SU-DHL-6 (cell line): ENCODE data around the gene MMP14.
A peak's percentile ranks its signal among the peaks of the same experiment; 100 is the strongest.

Experiments
- H2AFZ ChIP-seq: fragments of 200-600 bp; sonication (generic); 2 replicates; pipeline ENCODE4 v1.6.1; 2014; ENCODE audit warnings: low read depth, mild to moderate bottlenecking, moderate library complexity, mixed read lengths, antibody characterized with exemption, low read length; ENCODE audit not compliant: severe bottlenecking
- H3F3A ChIP-seq: fragments of 200-600 bp; shearing (Covaris generic); 2 replicates; pipeline ENCODE4 v1.6.0; 2016; ENCODE audit warnings: antibody characterized with exemption, mild to moderate bottlenecking; ENCODE audit not compliant: insufficient read depth
- H3K27ac ChIP-seq: fragments of 200-600 bp; sonication (generic); 2 replicates; pipeline ENCODE4 v1.5.1; 2016; ENCODE audit warnings: low read depth, mild to moderate bottlenecking, low read length, moderate library complexity, mixed read lengths
- H3K27me3 ChIP-seq: fragments of 200-600 bp; sonication (generic), shearing (Covaris generic); 2 replicates; pipeline ENCODE4 v1.6.0; 2014; ENCODE audit warnings: mild to moderate bottlenecking, low read length
- H3K36me3 ChIP-seq: fragments of 200-600 bp; sonication (generic); 2 replicates; pipeline ENCODE4 v1.6.1; 2014; ENCODE audit warnings: mild to moderate bottlenecking, low read length, mixed read lengths
- H3K4me2 ChIP-seq: fragments of 300-600, 200-600 bp; shearing (Covaris generic), sonication (generic); 2 replicates; pipeline ENCODE4 v1.6.0; 2014; ENCODE audit warnings: low read length, low read depth, mild to moderate bottlenecking; ENCODE audit not compliant: poor library complexity, severe bottlenecking
- H3K4me3 ChIP-seq: fragments of 200-600 bp; sonication (generic); 2 replicates; pipeline ENCODE4 v1.5.1; 2014; ENCODE audit warnings: antibody characterized with exemption, low read length, mild to moderate bottlenecking, mixed read lengths; ENCODE audit not compliant: insufficient read depth, poor library complexity, severe bottlenecking
- H3K79me2 ChIP-seq: fragments of 200-600 bp; sonication (generic); 2 replicates; pipeline ENCODE4 v1.6.1; 2014; ENCODE audit warnings: mild to moderate bottlenecking, low read length, moderate library complexity; ENCODE audit not compliant: insufficient read depth
- H3K9ac ChIP-seq: fragments of 200-600 bp; sonication (generic); 2 replicates; pipeline ENCODE4 v1.7.0; 2014; ENCODE audit warnings: mild to moderate bottlenecking, low read length
- H3K9me2 ChIP-seq: fragments of 200-600 bp; sonication (generic); replicated peaks from 2 replicates; pipeline ENCODE4 v1.6.1; 2014; ENCODE audit warnings: low read length; ENCODE audit not compliant: insufficient read depth
- H3K9me3 ChIP-seq: fragments of 200-600 bp; sonication (generic); 2 replicates; pipeline ENCODE4 v1.6.1; 2014; ENCODE audit warnings: low read length, mixed read lengths; ENCODE audit not compliant: insufficient read depth
- H4K20me1 ChIP-seq: fragments of 200-600 bp; sonication (generic); 2 replicates; pipeline ENCODE4 v1.6.1; 2014; ENCODE audit warnings: low read depth, mild to moderate bottlenecking, antibody characterized with exemption, low read length, moderate library complexity, mixed read lengths
- EZH2phosphoT487 ChIP-seq: fragments of 200-600 bp; sonication (generic), shearing (Covaris generic); conservative IDR thresholded peaks from 2 replicates; pipeline ENCODE4 v1.6.1; 2018; ENCODE audit warnings: mild to moderate bottlenecking, antibody characterized with exemption, low read length, moderate library complexity, mixed read lengths
- TF ChIP-seq, protein P1 (sequence below): fragments of 200-600 bp; sonication (generic); IDR thresholded peaks from one replicate; pipeline ENCODE4 v1.5.1; 2017; ENCODE audit warnings: antibody characterized with exemption, mild to moderate bottlenecking, low read length, moderate library complexity; ENCODE audit not compliant: insufficient read depth, poor library complexity, severe bottlenecking

The MMP14 gene

DNA sequence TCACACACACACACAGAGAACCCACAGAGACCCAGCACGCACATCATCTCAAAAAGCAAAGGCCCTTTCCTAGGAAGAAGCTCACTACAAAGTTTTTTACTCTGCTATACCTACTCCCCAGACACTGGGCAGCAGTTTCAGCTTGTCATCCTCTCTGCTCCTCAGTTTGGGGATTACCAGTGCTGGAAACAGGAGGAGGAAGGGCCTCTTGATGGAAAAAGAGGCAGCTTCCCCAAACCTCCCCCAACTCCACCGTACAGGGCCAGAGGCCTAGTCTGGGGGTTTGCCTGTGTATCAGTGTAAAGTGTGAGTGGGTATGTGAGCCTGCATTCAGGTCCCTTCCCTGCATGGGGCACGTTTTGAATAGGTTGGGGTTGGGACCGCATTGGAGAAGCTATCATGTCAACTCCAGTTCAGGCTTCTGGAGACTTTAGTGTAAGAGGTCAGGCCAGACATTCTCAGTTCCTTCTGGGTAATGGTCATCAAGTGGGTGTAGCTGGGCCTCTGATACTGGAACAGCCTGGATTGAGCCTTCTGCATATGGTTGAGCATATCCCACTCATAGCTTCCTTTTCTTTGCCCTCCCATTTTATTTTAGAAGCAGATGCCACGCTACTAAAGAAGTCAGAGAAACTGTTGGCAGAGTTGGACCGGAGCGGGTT, 47.8 kb downstream of the MMP14 start:
- H3K27ac ChIP-seq, result no peak overlapping the region
- H3K79me2 ChIP-seq, result no peaks in the 10 kb centered on the region
- no peaks in the 10 kb centered on the region for H3K27me3 ChIP-seq
- H3K36me3 ChIP-seq, result no peaks in the 10 kb centered on the region
- peaks cover 24% of the 10 kb centered on the region for H3F3A ChIP-seq
- no peak overlapping the region for H3K4me3 ChIP-seq
- H3K4me2 ChIP-seq, result no peak overlapping the region
- TF ChIP-seq, protein P1, sequence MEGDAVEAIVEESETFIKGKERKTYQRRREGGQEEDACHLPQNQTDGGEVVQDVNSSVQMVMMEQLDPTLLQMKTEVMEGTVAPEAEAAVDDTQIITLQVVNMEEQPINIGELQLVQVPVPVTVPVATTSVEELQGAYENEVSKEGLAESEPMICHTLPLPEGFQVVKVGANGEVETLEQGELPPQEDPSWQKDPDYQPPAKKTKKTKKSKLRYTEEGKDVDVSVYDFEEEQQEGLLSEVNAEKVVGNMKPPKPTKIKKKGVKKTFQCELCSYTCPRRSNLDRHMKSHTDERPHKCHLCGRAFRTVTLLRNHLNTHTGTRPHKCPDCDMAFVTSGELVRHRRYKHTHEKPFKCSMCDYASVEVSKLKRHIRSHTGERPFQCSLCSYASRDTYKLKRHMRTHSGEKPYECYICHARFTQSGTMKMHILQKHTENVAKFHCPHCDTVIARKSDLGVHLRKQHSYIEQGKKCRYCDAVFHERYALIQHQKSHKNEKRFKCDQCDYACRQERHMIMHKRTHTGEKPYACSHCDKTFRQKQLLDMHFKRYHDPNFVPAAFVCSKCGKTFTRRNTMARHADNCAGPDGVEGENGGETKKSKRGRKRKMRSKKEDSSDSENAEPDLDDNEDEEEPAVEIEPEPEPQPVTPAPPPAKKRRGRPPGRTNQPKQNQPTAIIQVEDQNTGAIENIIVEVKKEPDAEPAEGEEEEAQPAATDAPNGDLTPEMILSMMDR, result no peak
- TF ChIP-seq EZH2phosphoT487, result no peak
- H3K9me2 ChIP-seq, result no peaks in the 10 kb centered on the region
- no peak overlapping the region for H3K9ac ChIP-seq
- no peaks in the 10 kb centered on the region for H3K9me3 ChIP-seq
- H4K20me1 ChIP-seq, result no peaks in the 10 kb centered on the region
- no peak overlapping the region for H2AFZ ChIP-seq

DNA sequence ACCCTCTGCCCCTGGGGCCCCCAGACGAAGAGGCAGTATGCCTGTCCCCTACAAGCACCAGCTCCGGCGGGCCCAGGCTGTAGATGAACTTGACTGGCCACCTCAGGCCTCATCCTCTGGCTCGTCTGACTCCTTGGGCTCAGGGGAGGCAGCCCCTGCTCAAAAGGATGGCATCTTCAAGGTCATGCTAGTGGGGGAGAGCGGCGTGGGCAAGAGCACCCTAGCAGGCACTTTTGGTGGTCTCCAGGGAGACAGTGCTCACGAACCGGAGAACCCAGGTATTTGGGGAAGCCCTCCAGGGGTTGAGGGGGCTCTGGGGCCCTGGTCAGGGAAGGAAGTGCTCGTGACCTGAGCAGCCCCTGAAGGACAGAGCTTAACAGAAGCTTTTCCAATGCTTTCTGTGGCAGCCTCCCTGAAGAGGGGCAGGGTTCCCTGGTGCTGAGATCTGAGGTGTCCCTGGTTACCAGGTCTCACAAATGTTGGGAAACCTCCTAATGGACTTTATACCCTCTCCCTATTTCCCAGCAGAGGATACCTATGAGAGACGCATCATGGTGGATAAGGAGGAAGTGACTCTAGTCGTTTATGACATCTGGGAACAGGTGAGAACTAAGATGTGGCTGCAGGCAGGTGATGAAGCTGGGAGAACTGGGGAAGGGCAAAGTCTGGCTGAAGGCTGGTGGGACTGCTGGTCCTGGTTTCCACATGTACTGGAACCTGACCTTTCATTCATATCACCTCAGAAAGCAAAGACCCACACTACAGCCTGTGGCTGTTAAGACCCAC, 48.5 kb downstream of the MMP14 start:
- Histone ChIP-seq H3K4me3 (no peak overlapping the region), H3K9me2 (no peaks in the 10 kb centered on the region), H4K20me1 (no peaks in the 10 kb centered on the region), H3F3A (peaks cover 24% of the 10 kb centered on the region), H3K79me2 (no peaks in the 10 kb centered on the region), H3K27ac (no peak overlapping the region), H3K36me3 (no peaks in the 10 kb centered on the region), H2AFZ (no peak overlapping the region), H3K27me3 (no peaks in the 10 kb centered on the region), H3K9ac (no peak overlapping the region), H3K4me2 (no peak overlapping the region), H3K9me3 (no peaks in the 10 kb centered on the region)
- no peak for TF ChIP-seq EZH2phosphoT487
- TF ChIP-seq, protein P1, result no peak

DNA sequence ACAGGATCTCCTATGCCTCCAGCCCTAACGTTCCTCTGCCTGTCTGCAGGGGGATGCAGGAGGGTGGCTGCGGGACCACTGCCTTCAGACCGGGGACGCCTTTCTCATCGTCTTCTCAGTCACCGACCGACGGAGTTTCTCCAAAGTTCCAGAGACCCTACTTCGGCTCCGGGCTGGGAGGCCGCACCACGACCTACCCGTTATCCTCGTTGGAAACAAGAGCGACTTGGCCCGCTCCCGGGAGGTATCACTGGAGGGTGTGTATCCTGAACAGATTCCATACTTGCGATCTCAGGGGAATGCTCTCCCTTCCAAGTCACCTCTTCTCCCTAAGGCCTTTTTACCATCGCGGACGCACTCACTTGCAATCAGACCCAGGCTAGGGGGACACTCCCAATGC, 49.6 kb downstream of the MMP14 start:
- peaks cover 24% of the 10 kb centered on the region for H3F3A ChIP-seq
- H4K20me1 ChIP-seq, result no peaks in the 10 kb centered on the region
- H3K9me3 ChIP-seq, result no peaks in the 10 kb centered on the region
- no peak overlapping the region for H3K27ac ChIP-seq
- TF ChIP-seq, protein P1, result no peak
- no peak for TF ChIP-seq EZH2phosphoT487
- 0 out of 2 replicates have a peak overlapping the region, but pooled peaks have one; percentile 50 for H3K9ac ChIP-seq
- no peaks in the 10 kb centered on the region for H3K79me2 ChIP-seq
- H3K9me2 ChIP-seq, result no peaks in the 10 kb centered on the region
- H3K27me3 ChIP-seq, result no peaks in the 10 kb centered on the region
- H2AFZ ChIP-seq, result no peak overlapping the region
- no peak overlapping the region for H3K4me3 ChIP-seq
- H3K36me3 ChIP-seq, result no peaks in the 10 kb centered on the region
- peak overlapping the region; percentile 78 for H3K4me2 ChIP-seq
